Osteocyte (in vitro differentiated cells): Measurements from ENCODE around the gene CWC15. TPM values are rescaled to one million over a fixed set of nuclear protein-coding genes. Genes with fewer than 3 reads are reported as not detected.

Experiments used
- DNase-seq: peaks from one replicate; pipeline ENCODE4 v3.0.0; 2021; ENCODE audit warnings: mixed read lengths; ENCODE audit not compliant: unreplicated experiment; ENCODE audit errors: extremely low spot score
- H3K27ac Mint-ChIP-seq: one replicate; pipeline ENCODE4 v1.8.0; 2021; ENCODE audit warnings: mild to moderate bottlenecking, mixed read lengths; ENCODE audit not compliant: unreplicated experiment
- H3K27me3 Mint-ChIP-seq: one replicate; pipeline ENCODE4 v1.8.0; 2021; ENCODE audit warnings: mixed read lengths; ENCODE audit not compliant: unreplicated experiment
- H3K36me3 Mint-ChIP-seq: one replicate; pipeline ENCODE4 v1.8.0; 2021; ENCODE audit warnings: mixed read lengths; ENCODE audit not compliant: unreplicated experiment
- H3K4me1 Mint-ChIP-seq: one replicate; pipeline ENCODE4 v1.8.0; 2021; ENCODE audit warnings: mixed read lengths; ENCODE audit not compliant: unreplicated experiment
- H3K4me3 Mint-ChIP-seq: one replicate; pipeline ENCODE4 v1.8.0; 2021; ENCODE audit warnings: mild to moderate bottlenecking, moderate library complexity, mixed read lengths; ENCODE audit not compliant: unreplicated experiment
- H3K9me3 Mint-ChIP-seq: one replicate; pipeline ENCODE4 v1.8.0; 2021; ENCODE audit warnings: mixed read lengths; ENCODE audit not compliant: unreplicated experiment
- total RNA-seq: library from RNA; stranded (reverse); gene quantifications from 2 replicates; pipeline ENCODE4 v1.2.1, GENCODE V29; 2021
- TF ChIP-seq, protein P1 (sequence below): fragments of 200-600 bp; sonication (generic); IDR thresholded peaks from 2 replicates; pipeline ENCODE4 v1.5.0; 2021; ENCODE audit warnings: antibody characterized with exemption, mild to moderate bottlenecking, moderate library complexity

CWC15 gene
- total RNA-seq, 1 donor from 2014 or later, result 58.9 TPM

DNA sequence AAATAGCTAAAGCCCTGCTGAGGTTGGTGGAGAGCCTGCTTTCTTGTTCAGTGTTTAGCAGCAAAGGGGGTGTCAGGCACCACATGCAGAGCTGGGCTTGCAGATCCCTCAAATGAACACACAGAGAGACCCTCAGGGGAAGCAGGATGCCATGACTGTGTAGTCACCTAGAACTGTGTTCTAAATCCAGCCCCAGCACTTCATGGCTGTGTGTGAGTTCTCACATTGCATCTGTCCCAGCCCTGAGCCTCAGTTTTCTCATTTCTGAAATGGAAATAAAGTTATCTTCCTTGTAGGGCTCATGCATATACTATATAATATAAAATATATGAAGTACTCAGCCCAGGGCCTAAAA, 47.1 kb downstream of the CWC15 start:
- DNase-seq, result no peak
- no peak overlapping the region for H3K4me3 Mint-ChIP-seq
- H3K36me3 Mint-ChIP-seq, result no peaks in the 10 kb centered on the region
- peak overlapping the region; percentile 89 for H3K27ac Mint-ChIP-seq
- TF ChIP-seq, protein P1, sequence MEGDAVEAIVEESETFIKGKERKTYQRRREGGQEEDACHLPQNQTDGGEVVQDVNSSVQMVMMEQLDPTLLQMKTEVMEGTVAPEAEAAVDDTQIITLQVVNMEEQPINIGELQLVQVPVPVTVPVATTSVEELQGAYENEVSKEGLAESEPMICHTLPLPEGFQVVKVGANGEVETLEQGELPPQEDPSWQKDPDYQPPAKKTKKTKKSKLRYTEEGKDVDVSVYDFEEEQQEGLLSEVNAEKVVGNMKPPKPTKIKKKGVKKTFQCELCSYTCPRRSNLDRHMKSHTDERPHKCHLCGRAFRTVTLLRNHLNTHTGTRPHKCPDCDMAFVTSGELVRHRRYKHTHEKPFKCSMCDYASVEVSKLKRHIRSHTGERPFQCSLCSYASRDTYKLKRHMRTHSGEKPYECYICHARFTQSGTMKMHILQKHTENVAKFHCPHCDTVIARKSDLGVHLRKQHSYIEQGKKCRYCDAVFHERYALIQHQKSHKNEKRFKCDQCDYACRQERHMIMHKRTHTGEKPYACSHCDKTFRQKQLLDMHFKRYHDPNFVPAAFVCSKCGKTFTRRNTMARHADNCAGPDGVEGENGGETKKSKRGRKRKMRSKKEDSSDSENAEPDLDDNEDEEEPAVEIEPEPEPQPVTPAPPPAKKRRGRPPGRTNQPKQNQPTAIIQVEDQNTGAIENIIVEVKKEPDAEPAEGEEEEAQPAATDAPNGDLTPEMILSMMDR, result no peak
- no peaks in the 10 kb centered on the region for H3K27me3 Mint-ChIP-seq
- H3K4me1 Mint-ChIP-seq, result peaks cover 54% of the 10 kb centered on the region
- no peaks in the 10 kb centered on the region for H3K9me3 Mint-ChIP-seq

DNA sequence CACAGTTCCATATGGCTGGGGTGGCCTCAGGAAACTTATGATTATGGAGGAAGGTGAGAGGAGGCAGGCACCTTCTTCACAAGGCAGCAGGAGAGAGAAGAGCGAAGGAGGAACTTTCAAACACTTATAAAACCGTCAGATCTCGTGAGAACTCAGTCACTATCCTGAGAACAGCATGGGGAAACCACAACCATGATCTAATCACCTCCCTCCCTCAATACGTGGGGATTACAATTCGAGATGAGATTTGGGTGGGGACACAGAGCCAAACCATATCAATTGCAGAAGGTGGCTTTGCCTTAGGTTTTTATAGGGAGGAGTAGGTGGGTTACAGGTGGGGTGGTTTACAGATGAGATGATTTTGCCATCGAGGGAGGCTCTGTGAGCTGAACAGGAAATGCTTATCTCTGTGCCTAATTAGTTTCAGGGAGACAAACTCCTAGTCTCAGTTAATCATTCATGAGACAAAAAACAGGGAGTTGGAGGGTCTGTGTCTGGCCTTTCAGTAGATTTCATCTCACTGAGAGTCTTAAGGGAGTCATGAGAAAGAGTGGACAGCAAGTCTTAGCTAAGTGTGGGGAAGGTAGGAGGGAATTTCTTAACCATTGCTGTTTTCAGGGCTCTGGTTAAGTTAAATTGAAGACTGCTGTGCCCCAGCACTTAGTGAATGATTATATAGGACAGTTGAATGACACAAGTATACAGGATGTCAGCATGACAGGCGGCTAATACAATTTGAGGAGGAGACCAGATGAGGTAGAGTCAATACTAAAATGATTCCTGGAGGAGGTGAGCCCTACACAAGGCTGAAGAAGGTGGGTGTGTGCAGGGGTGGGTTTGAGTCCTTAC, 47.7 kb downstream of the CWC15 start:
- H3K27me3 Mint-ChIP-seq, result no peaks in the 10 kb centered on the region
- H3K4me1 Mint-ChIP-seq, result peaks cover 54% of the 10 kb centered on the region
- TF ChIP-seq, protein P1, result no peak
- no peak for DNase-seq
- H3K9me3 Mint-ChIP-seq, result no peaks in the 10 kb centered on the region
- H3K36me3 Mint-ChIP-seq, result no peaks in the 10 kb centered on the region
- no peak overlapping the region for H3K4me3 Mint-ChIP-seq
- peak overlapping the region; percentile 89 for H3K27ac Mint-ChIP-seq

DNA sequence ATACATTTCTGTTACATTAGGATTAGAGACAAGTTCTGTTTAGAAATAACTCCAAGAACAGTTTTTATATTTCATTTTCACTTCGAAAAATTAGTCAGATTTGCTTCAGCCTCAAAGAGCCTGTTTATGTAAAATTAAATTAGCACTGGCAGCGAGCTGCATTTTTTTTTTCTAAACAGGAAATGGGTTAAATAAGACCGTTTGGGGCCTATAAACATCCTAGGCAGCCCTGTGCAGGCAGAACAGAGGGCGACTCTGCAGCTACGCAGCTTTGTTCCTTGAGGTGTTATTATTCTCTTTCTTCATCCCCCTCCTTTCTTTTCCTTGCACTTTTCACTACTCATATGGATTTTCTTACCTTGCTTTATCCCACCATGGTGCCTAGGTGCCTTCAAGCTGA, 48.7 kb downstream of the CWC15 start:
- peaks cover 52% of the 10 kb centered on the region for H3K4me1 Mint-ChIP-seq
- no peak overlapping the region for H3K4me3 Mint-ChIP-seq
- no peaks in the 10 kb centered on the region for H3K27me3 Mint-ChIP-seq
- TF ChIP-seq, protein P1, result no peak
- no peaks in the 10 kb centered on the region for H3K36me3 Mint-ChIP-seq
- DNase-seq, result peak; percentile 8
- no peak overlapping the region for H3K27ac Mint-ChIP-seq
- no peaks in the 10 kb centered on the region for H3K9me3 Mint-ChIP-seq

DNA sequence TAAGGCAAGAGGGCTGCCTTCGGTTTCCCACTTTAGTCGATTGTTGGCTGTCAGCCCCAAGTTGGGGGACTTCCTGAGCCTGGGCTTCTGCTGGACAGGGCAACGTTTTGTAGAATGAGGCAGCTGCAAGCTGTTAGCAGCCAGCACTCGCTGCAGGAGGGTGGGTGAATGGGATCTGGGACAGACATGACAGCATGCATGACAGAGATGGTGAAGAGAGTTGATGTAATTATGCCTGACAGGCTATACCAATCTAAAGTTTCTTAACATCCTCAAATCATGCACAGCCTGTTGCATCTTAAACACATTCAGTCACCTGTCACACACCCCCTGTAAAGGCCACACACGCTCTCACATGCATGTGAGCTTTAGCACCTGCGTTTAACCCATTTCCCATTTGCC, 49.2 kb downstream of the CWC15 start:
- H3K27me3 Mint-ChIP-seq, result no peaks in the 10 kb centered on the region
- no peaks in the 10 kb centered on the region for H3K36me3 Mint-ChIP-seq
- H3K9me3 Mint-ChIP-seq, result no peaks in the 10 kb centered on the region
- H3K27ac Mint-ChIP-seq, result no peak overlapping the region
- H3K4me3 Mint-ChIP-seq, result no peak overlapping the region
- peak; percentile 30 for DNase-seq
- H3K4me1 Mint-ChIP-seq, result peaks cover 48% of the 10 kb centered on the region
- TF ChIP-seq, protein P1, result no peak

DNA sequence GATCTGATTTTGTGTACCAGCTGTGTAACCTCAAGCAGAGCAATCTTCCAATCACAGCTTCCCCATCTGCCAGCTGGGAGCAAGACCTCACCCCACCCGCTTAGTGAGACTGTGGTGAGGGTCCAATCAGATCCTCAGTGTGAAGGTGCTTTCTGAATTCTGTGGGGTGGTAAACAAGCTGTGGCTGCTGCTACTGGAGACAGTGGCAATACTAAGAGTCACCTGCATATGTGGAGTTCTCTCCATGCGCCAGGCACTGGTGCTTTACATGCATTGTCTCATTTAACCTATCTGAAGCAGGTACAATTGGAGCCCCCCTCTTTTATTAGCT, 50.4 kb downstream of the CWC15 start:
- Mint-ChIP-seq H3K27ac (no peak overlapping the region), H3K36me3 (no peaks in the 10 kb centered on the region), H3K4me1 (peaks cover 36% of the 10 kb centered on the region), H3K9me3 (no peaks in the 10 kb centered on the region), H3K27me3 (no peaks in the 10 kb centered on the region), H3K4me3 (no peak overlapping the region)
- DNase-seq, result no peak
- TF ChIP-seq, protein P1, result no peak
